ENCODE measurements around the gene PCNX2. TPM values are rescaled to one million over a fixed set of nuclear protein-coding genes. Genes with fewer than 3 reads are reported as not detected.

The PCNX2 gene
- polyA plus RNA-seq, 4 donors, result 11.6 to 18.9 (median 16.2) TPM

- no peak for DNase-seq (ENCODE audit: low read depth in 4 of 4, low spot score in 3 of 4)
These were observed 302.0 kb downstream of the PCNX2 start for GRCh38 chr1:232993555-232993954.

- DNase-seq (ENCODE audit: low read depth in 4 of 4, low spot score in 3 of 4), result no peak
These were observed 303.3 kb downstream of the PCNX2 start for GRCh38 chr1:232992227-232992626.

DNA sequence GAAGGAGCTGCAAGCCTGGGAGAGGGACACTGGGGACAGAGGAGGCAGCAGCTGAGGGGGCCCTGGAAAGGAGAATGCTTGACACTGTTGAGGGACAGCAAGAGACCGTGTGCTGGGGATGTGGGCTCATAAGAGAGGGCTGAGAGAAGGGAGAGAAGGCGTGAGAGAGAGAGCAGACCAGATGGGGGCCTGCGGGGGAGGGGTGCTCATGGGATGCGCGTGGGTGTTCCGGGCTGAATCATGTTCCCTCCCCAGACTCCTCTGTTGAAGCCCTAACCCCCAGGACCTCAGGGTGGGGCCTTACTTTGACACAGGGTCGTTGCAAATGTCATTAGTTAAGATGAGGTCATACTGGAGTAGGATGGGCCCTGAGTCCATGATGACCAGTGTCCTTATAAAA, 304.3 kb downstream of the PCNX2 start:
- no peak for DNase-seq (ENCODE audit: low read depth in 4 of 4, low spot score in 3 of 4)

GRCh38 chr1:232990176-232991128, 305.1 kb downstream of the PCNX2 start:
- no peak for DNase-seq (ENCODE audit: low read depth in 4 of 4, low spot score in 3 of 4)

DNA sequence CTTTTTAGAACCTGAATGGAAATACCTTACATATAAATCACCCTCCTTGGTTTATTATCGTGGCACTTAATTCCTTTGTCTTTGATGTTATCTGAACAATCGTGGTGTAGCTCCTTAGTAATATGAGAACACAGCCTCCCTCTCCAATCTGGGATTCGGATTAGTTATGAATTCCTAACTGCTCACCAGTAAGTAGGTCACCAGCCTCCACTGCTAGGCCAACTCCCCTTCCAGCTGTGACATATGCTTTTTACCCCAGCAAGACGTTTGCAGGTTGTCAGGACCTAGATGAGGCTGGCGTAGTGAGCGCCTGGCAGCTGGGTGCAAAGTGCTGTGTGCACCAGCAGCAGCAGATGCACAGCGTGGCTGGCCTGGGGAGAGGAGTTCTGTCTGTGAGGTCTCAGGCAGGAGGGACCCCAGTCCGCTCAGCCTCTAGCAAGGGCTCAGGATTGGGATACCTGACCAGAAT, 306.9 kb downstream of the PCNX2 start:
- no peak for DNase-seq (ENCODE audit: low read depth in 4 of 4, low spot score in 3 of 4)

- no peak for DNase-seq (ENCODE audit: low read depth in 4 of 4, low spot score in 3 of 4)
These were observed 307.8 kb downstream of the PCNX2 start for GRCh38 chr1:232987774-232988140.

DNA sequence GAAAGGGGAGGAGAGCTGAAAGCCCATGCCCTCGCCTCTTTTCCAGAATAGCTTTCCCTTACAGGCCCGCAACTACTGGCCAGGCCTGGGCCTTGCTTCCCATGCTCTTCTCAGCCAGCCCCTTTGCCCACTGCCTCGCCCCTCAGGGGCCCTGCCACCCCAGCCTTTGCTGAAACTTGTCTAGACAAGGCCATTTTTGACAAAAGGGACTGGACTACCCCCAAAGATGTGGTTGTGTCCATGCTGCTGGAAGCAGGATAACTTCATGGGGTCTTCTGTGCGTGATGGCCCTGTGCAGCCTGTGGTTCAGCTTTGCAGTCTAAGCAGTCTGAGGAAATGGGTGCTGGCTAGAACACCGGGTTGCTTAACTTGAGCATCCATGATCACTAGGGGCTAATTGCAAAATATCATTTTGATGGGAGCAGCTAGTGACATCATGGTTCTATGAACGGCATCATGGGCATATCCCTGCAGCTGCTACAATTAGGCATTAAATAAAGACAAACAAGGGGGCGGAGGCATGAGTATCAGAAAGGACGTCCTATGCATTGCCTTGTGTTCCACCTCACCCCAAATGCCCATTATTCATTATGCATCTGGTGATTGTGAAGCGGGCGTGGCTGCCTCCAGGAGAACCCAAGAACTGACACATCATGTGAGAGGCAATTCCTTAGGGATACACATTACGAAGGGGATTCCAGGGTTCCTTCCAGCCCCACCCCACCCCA, 308.3 kb downstream of the PCNX2 start:
- DNase-seq (ENCODE audit: low read depth in 4 of 4, low spot score in 3 of 4), result no peak

DNA sequence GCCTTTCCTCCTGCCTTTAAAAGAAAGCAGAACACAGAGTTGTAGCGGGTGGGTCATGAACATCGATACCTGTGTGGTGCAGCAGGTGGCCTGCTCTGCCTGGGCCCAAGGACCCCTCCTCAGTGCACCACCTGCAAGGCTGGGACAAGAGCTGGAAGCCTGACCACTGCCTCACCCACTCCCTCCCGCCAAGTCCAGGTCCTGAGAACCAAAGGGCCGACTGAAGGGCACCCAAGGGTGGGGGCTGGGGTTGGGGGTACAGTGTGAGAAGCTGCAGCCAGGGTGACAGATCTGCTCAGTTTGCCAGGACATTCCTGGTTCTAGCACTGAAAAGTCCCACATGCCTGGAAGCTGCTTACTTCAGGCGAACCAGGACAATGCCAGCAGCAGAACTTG, 309.0 kb downstream of the PCNX2 start:
- no peak for DNase-seq (ENCODE audit: low read depth in 4 of 4, low spot score in 3 of 4)

DNA sequence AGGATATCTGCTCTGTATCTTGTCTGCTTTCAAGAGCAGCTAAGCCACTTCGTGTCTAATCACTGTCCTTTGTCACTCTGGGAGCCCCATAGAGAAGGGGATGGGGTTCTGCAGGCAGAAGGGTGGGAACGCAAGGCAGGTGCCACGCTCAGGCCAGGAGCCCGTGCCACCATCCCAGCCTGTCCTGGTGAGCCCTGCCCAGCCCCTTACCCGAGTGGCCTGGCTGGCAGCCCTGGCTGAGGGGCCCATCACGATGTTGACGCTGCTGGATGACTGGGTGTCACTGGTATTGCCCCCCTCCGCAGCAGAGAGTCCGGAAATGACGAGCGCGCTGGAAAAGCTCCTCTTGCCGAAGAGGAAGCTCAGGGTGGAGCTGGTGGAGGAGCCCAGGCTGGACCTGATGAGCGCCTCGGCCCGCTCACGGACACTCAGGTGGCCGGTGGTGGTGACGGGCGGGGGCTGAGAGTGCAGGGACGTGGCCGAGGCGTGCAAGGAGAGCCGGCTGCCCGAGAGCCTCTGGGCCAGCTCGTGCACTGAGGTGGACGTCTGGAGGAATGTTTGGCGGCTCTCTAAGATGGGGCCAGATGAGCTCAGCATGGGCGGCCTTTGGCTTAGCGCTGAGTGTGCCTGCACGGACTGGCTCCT, 309.5 kb downstream of the PCNX2 start:
- DNase-seq (ENCODE audit: low read depth in 4 of 4, low spot score in 3 of 4), result no peak

DNA sequence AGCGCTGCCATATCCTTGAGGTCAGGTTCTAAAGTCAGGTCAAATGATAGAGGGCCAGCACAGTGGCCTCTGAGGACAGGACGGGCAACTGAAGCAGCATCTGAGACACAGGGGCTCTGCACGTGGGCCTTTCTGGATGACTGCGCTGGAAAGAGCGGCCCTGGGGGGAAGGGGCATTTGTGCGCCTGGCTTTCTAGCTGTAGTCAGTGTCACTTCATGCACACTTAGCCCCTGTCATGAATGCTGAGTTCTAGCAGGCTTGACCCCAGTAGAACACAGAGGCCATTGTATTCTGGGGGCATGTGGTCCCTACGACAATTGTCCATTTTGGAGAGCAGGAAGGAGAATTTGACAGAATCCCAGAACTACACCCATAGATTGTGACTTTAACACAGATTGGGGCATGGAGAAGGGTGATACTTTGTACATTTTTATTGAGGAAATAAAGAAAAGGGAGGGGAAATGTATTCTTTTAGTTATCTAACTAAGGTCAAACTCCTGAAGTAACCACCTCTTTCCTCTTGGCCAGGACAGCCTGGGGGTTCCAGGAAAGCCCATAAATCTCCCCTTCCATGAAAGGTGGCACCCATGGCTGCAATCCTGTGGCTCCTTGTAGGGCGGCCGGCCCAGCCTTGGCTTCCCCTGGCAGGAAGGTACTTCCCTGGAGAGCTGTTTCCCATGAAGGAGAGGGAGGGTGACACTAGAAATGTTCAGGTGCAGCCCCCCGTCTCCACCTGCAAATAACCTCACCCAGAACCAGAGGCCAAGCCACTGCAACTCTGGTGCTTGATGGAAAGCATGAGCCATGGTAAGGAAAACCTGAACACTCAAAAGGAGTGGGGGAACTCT, 310.7 kb downstream of the PCNX2 start:
- DNase-seq (ENCODE audit: low read depth in 4 of 4, low spot score in 3 of 4), result no peak

DNA sequence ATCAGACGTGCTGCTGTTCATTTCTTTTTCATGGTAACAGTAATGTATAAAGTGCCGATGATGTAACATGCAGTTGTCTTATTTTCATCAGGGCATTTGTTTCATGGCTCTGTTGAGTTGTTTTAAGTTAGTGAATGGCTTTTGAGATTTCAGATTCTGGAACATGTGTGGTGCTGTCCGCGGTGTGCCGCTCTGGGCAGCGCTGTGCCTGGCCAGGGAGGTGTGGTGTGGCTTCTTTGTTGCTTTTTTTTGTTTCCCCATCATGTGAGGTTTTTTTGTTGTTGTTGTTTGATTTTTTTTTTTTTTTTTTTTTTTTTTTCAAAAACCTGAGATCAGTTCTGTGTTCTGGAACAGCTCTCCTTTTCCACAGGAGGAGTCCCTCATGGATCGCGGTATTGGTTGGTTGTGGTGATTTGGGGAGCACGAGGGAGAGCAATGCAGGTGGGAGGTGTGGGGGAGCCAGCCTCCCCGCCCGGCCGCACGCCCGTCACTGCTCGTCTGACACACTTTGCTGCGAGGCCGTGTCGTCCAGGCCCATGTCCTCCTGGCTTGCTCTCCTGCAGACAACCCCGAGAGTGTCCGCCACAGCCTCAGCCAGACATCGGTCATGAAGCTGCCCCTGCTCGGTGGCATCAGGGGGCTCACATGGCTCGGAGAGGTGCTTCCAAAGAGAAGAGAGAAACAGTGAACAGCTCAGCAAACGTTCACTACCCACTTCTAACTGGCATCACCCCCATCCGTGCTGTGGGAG, 311.5 kb downstream of the PCNX2 start:
- DNase-seq (ENCODE audit: low read depth in 4 of 4, low spot score in 3 of 4), result no peak

GRCh38 chr1:232983375-232983774, 312.1 kb downstream of the PCNX2 start:
- no peak for DNase-seq (ENCODE audit: low read depth in 4 of 4, low spot score in 3 of 4)

DNA sequence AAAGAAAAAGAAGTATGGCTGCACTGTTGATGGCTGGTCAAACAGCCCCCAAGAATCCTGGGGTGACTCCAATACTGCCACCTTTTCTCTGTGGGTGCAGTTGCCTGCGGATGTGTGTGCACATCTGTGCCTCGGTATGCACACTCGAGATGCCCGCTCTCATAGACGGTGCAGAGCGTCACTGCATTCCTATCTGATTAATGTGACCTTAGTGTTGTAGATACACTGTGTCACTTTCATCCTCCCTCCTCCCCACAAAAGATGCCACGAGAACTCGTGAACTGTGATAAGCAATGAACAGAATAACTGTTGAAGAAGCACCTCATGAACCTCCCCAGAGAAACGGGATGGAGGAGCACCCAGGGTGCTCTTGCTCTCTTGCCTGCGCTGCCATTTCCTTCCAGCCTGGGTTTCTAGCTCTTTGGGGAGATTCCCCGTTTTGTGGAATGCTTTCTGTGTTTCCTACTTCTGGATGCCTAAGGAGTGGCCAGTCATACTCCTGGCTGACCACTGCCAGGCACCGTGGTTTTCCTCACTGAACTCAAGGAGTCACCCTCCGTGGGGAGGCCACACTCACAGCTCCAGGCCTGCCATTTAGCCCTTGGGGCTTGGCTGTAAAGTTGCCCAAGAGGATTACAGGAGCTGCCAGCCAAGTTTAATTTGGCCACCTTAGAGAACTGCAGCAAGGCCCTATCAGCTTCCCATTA, 313.1 kb downstream of the PCNX2 start:
- DNase-seq (ENCODE audit: low read depth in 4 of 4, low spot score in 3 of 4), result no peak

GRCh38 chr1:232980986-232981560, 314.5 kb downstream of the PCNX2 start:
- DNase-seq (ENCODE audit: low read depth in 4 of 4, low spot score in 3 of 4), result no peak

DNA sequence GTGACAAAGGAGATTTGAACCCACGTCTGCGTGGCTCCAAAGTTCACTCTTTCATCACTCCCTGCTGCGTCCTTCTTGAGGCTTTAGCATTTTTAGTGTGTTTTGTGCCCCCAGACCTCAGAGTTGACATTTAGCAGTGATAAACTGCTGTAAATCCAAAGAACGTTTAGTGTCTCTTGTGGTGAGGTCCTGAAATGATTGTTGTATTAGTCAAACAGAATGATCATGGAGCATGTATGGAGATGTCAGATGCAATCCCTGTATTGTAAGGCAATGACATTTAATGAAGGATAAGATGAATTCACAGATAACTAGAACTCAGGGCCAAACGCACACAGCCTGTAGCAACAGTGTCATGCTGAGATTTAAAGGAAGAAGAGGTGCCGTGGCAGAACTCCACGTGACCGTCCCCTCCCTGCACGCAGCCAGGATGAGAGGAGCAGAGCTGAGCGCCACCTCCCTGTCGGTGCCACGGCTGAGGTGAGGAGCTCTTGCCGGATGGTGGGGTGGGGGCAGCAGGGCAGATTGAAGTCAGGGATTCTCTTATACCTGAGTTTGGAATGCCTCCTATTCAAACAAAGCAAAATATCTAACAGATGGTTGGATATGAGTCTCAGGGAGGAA, 315.1 kb downstream of the PCNX2 start:
- DNase-seq (ENCODE audit: low read depth in 4 of 4, low spot score in 3 of 4), result no peak

- no peak for DNase-seq (ENCODE audit: low read depth in 4 of 4, low spot score in 3 of 4)
These were observed 316.0 kb downstream of the PCNX2 start for GRCh38 chr1:232979558-232979957.

- no peak for DNase-seq (ENCODE audit: low read depth in 4 of 4, low spot score in 3 of 4)
These were observed 316.7 kb downstream of the PCNX2 start for GRCh38 chr1:232978815-232979214.

DNA sequence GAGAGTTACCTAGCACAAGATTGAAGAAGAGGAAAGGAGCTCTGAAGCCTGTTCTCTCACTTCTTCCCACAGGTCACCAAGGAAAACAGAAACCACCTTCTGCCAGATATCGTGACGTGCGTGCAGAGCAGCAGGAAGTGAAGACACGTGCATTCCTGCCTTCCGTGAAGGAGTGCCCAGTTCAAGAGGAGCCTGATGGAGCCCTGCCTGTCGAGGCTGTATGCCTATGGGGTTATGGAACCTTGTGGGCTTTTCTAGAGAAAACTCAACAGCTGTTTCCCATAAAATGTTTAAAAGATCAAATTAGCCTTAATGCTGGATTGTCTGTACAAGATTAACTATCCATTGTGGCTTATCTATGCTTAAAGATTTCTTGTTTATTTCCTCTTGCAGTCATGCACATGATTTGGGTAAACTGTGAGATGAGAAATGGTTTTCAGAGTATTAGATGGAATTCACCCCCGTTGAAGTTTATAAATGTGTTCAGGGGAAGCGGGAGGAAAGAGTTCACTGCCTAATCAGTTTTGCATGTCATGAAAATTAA, 317.4 kb downstream of the PCNX2 start:
- DNase-seq (ENCODE audit: low read depth in 4 of 4, low spot score in 3 of 4), result no peak

Data from left renal pelvis (tissue), 4 donors.